HG02678 (cell line): ENCODE measurements around the gene OPTN.
"Not testable (repeated sequence)": the region's sequence is repeated elsewhere in the genome, so short reads cannot be mapped to it uniquely, and the experiment has no call there.

Experiments
- ATAC-seq: cut with Tn5 transposase; IDR thresholded peaks from one replicate; pipeline ENCODE4 v1.9.1; 2021; ENCODE audit warnings: mild to moderate bottlenecking, moderate library complexity; ENCODE audit not compliant: unreplicated experiment

OPTN gene

DNA sequence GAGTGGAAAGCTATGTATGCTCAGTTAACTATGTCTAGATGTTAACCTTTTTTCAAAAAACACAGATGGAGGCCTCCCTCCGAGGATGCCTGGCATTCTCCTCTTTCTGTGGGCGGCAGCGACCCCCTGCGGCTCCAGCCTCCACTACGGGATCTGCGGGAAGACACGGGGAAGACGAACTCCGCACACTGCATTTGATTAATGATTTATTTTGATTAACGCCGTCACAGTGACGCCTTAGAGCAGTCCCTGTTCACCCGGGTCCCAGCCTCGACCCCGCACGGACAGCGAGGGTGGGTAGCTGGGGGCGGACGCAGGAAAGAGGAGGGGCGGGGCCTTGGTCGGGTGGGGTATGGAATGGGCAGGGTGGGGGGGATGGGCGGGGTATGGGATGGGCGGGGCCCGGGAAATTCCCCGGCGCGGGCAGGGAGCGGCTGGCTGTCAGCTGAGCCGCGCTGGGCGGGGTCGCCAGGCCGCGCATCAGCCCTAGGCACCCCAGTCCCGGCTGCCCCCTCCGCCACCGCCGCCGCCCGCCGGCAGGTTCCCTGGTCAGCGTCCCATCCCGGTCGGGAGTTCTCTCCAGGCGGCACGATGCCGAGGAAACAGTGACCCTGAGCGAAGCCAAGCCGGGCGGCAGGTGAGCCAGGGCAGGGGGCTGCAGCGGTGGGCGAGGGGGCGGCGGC lies at the start of gene OPTN:
Gene OPTN, plus strand, starts transcription at position 498 of the 683 bp plus-strand sequence. CDS start 8,960 bp downstream, outside the sequence.
- ATAC-seq, result peak; percentile 71

DNA sequence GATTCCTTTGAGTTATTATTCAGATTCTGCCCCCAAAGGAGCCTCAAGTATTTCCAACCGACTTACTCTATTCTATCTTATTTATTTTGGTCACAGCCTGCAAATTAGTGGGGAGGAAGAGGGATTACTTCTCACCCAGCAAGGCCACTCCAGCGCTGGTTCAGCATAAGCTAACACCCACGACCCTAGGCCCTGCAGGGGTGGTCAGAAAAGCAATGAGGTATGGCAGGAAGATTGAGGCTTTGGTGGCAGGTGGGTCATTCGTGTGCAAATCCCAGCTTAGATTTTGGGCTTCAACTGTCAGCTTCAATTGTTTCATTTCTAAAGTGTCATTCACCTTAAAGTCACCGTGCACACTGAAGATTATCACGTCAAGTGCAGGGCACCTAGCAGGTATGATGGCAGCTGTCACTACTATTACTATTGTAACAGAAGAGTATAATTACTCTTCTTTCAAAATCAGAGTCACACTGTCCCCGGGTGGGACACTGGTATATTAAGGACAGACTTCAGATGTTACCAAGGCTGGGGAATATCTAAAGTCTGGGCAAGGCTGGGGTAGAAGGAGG lies 48.8 kb upstream of the OPTN start:
- ATAC-seq, result no peak

DNA sequence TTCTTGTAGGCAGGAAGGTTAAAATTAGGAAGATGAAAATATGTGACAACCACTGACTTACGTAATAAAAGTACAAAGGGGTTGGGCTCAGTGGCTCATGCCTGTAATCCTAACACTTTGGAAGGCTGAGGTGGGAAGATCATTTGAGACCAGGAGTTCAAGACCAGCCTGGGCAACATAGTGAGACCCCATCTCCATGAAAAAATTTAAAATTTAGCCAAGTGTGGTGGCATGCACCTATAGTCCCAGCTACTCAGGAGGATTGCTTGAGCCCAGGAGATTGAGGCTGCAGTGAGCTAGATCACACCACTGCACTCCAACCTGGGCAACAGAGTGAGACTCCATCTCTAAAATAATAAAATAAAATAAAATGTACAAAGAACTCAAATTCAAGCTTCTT lies 46.8 kb upstream of the OPTN start:
- ATAC-seq, result not testable (repeated sequence)

DNA sequence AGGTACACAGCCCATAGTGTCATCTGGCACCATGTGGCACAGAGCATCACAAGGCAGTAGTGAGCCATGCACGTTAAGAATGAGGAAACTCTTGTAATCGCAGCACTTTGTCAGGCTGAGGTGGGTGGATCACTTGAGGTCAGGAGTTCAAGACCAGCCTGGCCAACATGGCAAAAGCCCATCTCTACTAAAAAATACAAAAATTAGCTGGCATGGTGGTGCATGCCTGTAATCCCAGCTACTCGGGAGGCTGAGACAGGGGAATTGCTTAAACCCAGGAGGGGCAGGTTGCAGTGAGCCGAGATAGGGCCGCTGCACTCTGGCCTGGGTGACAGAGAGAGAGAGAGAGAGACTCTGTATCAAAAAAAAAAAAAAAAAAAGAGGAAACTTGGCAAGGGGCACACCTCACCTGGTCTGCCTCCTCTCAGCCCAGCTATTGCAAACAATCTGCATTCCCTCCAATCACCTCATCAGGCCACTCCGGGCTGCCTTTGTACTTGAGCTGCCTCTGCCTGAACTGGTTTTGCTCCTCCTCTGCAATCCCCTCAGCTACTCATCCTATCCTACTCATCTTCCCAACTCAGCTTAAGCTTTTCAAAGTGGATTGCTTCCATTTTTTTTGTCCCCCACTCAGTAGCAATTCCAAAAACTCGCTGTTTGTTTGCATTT lies 46.0 kb upstream of the OPTN start:
- no peak for ATAC-seq

DNA sequence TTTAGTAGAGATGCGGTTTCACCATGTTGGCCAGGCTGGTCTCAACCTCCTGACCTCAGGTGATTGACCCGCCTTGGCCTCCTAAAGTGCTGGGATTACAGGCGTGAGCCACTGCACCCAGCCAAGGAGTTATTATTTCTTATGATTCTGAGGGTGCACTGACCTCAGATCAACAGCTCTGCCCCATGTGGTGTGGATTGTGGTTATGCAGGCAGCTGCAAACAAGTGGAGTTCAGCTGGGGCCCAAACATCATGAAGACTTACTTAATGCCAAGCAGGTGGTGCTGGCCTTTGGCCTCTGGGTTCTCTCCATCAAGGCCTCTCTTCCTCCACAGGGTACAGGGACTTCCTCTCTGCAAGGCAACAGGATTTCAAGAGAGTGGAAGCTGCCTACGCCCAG lies 45.1 kb upstream of the OPTN start:
- ATAC-seq, result no peak

DNA sequence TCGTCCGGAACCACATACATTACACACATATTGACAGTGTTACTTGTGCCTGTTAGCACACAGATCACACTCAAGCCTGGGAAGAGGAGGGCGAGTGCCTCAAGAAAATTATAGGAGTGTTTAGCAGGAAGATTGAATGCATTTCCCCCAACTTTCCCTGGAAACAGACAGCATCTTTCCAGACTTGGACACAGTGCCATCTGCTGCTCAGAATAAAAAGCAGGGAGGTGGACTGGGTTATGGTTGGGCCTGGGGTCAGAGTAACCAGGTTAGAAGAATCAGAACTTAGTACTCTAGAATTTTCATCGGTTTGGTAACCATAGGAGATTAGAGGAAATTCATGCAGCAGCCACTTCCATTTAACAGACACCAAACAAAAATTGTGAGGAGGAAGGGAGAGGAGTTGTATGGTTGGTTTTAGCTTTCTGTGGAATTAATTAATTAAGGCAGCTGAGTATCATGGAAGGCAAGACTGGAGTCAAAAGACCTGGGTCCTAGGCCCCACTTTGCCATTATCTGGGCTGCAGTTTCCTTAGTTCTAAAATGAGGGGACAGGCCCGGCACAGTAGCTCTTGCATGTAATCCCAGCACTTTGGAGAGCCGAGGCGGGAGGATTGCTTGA lies 43.4 kb upstream of the OPTN start:
- no peak for ATAC-seq

DNA sequence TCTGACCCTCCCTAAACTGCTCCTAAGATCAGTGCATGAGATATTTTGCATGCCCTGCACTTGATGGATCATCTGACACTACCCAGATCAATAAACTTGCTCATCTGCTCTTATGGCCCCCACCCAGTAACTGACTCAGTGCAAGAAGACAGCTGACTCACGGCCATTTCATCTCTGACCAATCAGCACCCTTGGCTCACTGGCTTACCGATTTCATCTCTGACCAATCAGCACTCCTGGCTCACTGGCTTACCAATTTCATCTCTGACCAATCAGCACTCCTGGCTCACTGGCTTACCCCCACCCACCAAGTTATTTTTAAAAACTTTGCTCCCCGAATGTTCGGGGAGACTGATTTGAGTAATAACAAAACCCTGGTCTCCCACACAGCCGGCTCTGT lies 37.2 kb upstream of the OPTN start:
- ATAC-seq, result no peak

DNA sequence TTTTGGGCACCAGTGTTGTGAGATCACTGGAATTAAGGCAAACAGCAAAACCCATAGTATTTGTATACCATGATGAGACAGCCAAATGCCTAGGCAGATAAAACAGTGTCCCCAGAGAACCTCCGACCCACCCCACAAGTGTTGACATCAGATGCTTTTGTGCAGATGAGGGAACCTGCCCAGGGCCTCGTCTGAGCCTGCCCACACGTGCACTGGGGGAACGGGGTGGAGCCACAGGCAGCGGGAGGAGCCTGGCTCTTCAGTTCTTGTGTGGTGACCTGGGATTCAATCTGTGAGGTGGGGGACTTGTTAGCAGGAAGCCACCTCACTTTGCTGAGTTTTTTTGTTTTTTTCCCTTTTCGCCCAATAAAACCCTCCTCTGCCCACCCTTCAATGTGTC lies 33.4 kb upstream of the OPTN start:
- ATAC-seq, result no peak

DNA sequence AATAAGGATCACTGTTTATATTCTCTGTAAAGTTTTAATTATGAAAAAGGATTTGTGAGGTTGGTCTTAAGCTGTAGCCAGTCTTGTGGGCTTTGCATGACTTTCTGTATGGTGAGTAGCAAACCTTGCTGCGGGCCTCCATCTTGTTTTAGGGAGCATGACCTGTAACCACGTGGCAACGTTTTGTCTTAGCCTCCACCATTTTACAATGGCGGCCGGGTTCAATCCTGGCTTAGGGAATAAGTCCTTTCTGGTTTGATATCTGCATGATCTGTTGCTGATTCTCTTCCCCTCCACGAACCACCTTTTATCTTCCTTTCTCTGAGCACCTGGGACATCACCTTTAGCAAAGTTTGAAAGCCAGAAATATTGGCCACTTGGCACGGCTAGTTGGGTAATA lies 32.5 kb upstream of the OPTN start:
- no peak for ATAC-seq

DNA sequence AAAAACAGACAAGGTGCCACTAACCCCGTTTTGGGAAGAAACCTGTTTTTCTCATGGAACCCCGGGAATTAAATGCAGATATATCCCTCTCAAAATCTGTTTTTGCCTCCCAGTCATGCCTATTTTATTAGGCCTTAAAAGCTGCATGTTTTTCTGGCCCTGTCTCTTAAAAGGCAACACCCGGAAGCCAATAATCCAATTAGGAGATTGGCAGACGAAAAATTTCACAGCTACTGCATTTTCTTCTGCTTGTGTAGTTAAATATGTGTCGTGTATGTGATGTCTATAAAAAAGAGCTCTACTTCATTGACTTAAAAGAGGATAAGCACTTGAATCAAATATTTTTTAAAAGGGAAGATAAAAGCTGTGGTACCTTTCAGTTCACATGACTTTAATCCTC lies 31.9 kb upstream of the OPTN start:
- ATAC-seq, result no peak

DNA sequence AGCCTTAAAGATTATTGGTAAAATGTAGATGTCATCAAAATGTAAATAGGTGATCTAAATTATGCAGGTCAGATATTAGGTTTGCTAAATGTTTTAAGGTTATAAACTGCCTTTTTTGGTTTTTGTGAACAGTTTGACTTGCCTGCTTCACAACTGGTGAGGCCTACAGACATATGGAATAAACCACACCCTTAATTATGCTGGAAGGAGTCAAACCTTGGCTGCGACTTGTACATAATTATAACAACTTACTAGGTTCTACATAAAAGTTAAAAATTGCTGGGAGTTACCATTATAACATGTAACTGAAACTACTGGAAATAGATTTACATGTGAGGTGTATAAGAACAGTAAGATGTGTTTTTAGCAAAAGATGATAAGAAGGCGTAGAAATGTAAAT lies 31.5 kb upstream of the OPTN start:
- no peak for ATAC-seq

DNA sequence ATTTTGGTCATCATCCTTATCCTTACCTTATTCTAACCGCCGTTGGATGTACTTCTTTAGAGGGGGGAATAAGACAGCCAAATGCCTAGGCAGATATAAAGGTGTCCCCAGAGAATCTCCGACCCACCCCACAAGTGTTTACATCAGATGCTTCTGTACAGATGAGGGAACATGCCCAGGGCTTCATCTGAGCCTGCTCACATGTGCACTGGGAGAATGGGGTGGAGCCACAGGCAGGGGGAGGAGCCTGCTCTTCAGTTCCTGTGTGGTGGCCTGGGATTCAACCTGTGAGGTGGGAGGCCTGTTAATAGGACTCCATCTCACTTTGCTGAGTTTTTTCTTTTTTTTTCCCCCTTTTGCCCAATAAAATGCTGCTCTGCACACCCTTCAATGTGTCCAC lies 27.6 kb upstream of the OPTN start:
- ATAC-seq, result no peak

DNA sequence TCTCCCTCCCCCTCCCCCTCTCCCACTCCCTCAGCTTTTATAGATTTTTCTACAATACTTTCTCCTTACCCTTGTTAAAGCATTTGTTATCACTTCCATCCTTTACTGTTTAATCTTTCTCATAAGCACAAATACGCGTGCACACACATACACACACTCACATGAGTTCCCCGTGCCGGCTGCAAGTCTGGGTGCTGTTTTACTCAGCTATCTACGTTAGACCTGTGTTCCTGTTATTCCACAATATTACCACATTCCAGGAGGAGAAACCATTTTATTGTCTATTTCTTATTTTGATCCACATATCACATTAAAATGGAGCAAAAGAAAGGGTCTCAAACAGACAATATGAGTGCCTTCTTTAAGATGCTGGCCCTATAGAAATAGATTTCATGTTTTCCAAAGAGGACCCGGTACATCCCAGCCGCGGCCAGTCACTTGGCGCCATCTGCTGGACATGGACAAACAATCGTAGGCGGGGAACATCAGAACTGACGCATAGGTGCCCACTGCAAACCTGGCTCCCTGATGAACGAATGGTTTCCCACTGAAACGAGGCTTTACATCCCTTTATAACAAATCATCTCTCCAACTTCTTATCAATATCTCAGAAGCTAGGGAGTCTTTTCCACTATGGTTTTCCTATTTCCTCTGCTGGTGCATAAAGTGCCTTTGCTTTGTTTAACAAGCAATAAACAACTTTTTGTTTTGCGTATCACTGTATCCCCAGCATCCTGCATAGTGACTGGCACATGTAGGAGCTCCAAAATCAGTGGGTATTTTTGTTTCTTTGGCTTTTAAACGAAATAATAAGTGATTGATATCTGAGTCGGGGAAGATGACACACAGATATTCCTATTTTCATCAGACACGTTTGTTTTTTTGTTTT lies 25.2 kb upstream of the OPTN start:
- ATAC-seq, result no peak

DNA sequence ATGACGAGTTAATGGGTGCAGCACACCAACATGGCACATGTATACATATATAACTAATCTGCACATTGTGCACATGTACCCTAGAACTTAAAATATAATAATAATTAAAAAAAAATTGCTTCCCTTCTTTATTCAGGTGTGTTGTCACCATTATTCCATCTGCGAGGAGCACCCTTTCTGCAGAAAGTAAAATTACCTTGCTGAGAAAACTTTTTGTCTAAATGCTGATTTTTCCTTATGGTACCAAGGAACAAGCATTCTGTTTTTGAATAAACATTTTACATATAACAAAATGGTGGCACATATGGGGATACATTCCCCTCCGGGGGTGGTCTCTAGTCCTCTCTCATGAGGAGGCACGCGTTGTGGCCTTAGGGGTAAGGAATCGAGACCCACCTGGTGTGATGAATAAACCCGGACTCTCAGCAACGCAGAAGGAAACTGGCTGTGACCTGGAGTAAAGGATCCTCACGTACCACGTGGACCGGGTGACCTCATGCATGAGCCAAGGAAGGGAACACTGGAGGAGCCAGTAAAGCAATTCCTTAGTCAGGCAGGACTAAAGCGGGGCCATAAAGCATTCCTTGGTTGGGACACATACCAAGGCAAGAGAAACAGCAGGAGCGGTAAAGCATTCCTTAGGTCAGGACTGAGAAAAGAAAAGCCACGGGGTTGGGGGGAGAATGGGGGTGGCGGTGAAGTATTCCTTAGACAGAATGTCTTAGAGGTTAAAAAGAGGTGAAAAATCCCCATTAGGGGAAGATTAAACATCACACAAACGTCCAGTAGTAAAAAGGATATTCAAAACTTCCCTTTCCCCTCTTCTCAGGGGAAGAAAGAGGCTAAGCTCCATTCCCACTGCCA lies 20.8 kb upstream of the OPTN start:
- ATAC-seq, result no peak

DNA sequence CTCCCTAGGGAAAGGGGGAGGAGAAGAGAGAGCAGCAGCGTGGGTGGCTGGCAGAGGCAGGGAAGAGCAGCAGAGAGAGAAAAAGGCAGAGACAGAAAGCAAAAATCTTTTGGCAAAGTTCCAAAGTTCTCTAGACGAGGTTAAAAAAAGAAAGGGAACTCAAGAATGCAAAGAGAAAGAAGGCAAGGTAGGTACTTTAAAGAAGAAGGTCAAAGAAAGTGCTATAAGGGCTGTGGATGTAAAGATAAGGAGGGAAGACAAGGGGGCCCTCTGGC lies 20.2 kb upstream of the OPTN start:
- no peak for ATAC-seq

DNA sequence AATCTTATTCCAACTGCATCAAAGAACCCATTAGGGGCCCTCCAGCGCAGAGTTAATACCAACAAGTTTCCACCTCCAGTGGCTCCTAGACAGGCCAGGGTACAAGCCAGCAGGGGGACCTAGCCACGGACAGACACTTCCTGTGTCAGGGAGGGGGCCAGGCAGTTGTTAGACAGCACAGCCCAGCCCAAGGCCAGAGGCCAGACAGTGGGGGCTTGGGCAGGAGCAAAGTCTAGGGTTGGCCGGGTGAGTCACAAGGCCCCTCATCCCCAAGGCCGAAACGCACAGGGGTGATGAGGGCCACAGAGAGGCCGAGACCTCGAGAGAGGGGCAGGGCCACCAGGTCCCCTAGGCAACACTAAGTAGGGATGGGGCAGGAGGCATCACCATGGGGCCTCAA lies 19.3 kb upstream of the OPTN start:
- no peak for ATAC-seq

DNA sequence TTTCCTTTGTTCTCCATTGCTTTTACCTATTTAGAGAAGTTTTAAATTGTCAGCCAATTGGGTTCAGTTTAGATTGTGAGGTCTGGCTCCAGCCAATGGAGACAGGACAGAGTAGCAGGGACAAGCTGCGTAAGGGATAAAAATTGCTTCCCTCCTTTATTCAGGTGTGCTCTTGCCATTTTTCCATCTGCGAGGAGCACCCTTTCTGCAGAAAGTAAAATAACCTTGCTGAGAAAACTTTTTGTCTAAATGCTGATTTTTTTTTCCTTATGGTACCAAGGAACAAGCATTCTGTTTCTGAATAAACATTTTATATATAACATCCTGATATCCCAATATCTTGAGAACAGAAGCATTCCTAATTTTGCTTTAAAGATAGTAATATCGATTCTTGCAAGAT lies 16.3 kb upstream of the OPTN start:
- ATAC-seq, result not testable (repeated sequence)

DNA sequence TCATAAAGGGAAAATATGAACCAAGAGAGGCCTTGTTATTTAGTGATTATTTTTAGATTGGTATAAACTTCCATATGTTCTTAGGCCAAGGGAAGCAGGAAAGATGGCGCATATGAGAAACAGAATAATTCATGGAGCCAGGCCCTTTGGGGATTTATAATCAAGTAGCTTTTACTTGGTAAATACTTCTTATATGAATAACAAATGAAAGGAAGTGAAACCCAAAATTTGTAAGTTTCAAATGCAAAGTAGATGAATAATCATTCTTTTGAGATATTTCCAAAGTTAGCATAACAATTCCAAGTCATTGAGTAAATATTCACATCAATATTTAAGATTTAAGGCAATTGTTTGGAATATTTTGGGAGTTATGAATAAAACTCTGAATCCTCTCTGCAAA lies 13.9 kb upstream of the OPTN start:
- ATAC-seq, result no peak

DNA sequence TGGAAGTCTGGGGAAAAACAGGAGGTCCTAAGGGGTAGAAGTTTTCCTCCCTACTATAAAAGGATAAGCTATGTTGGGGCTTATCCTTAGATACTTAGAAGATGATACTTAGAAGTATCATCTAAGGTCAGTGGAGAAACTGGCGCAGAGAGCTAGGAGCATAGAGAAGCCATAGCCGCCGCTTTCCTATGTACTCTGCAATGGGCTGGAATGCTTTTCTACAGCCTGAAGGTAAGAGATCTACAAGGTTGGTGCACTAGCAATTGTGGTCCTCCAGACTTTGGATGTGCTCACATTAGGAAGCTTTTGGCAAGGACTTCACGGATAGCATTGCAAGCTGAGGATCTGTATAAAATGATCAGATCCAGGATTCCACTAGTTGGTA lies 12.4 kb upstream of the OPTN start:
- ATAC-seq, result no peak

DNA sequence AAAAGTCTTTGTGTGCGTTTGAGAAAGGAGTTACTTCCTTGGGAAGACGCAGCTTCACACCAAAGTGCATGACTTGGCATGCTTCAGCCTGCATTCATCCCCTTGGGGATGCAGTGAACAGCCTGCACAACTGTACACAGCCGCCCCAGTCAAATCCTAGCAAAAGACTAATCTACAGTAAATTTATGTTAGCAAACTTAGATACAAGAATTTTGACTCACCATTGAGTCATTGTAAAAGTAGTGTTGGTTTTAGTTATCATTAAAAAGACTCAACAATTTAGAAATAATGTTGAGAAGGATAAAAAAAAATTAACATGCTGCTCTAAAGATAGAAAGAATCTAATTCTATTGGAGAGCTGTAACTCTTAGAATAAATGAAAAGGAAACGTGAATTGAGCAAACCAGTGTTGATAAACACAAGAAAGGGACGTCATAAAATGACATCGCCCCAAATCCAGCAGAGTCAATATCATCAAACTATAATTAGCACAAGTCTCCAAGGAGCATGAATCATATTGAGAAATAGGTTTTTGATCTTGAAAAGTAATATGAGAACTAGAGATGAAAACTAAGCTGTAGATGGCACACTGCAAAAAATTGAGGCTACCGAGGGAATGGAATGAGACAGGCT lies 11.9 kb upstream of the OPTN start:
- no peak for ATAC-seq
